Measurements from ENCODE around the gene CNPY1. TPM values are rescaled to one million over a fixed set of nuclear protein-coding genes. Genes with fewer than 3 reads are reported as not detected.

CNPY1 gene
- total RNA-seq, 4 donors from 2014 or later = not detected

- DNase-seq = no peak
- Histone ChIP-seq H3K27ac (no peak overlapping the region), H3K27me3 (peaks cover 100% of the 10 kb centered on the region), H3K4me3 (no peak overlapping the region), H3K36me3 (no peaks in the 10 kb centered on the region), H3K9me3 (no peaks in the 10 kb centered on the region), H3K4me1 (peaks cover 0 to 10% (median 4%) of the 10 kb centered on the region in 4 donors)
- in situ Hi-C loops (cut with MboI; ENCODE audit: low pct_ligation_motif_present in 1 of 4, low pct_unique_long_range_greater_than_20kb in 1 of 4, low sequenced_read_pairs in 3 of 4) (no loop called here), intact Hi-C loops (cut with DNase I; ENCODE audit: low total_unique reads) (no loop called here)
- TF ChIP-seq POLR2AphosphoS5 (IDR thresholded peaks at IDR 0.05) = no peak
- no peak for TF ChIP-seq EP300 (IDR thresholded peaks at IDR 0.05; ENCODE audit: low read depth)
- WGBS, 2 donors (ENCODE audit: low coverage in 1 of 2) = 16 to 22% methylated on average over 3 to 14 of the region's 14 CpGs
Observed at GRCh38 chr7:155506854-155507337, 39.5 kb downstream of the CNPY1 start.

GRCh38 chr7:155505422-155505793 is 41.0 kb downstream of the CNPY1 start:
- Histone ChIP-seq H3K4me3 (no peak overlapping the region), H3K36me3 (no peaks in the 10 kb centered on the region), H3K27ac (no peak overlapping the region), H3K27me3 (peaks cover 100% of the 10 kb centered on the region), H3K4me1 (peaks cover 0 to 10% (median 4%) of the 10 kb centered on the region in 4 donors), H3K9me3 (no peaks in the 10 kb centered on the region)
- in situ Hi-C loops (cut with MboI; ENCODE audit: low pct_ligation_motif_present in 1 of 4, low pct_unique_long_range_greater_than_20kb in 1 of 4, low sequenced_read_pairs in 3 of 4) = no loop called here
- intact Hi-C loops (cut with DNase I; ENCODE audit: low total_unique reads) = no loop called here
- DNase-seq = no peak
- 40 to 47% methylated on average over 3 of the region's 3 CpGs for WGBS, 2 donors (ENCODE audit: low coverage in 1 of 2)
- no peak for TF ChIP-seq POLR2A (IDR thresholded peaks at IDR 0.05)
- no peak for TF ChIP-seq CTCF (IDR thresholded peaks at IDR 0.05)
- no peak for TF ChIP-seq EP300 (IDR thresholded peaks at IDR 0.05; ENCODE audit: low read depth)
- TF ChIP-seq POLR2AphosphoS5 (IDR thresholded peaks at IDR 0.05) = no peak

- Histone ChIP-seq H3K4me3 (no peak overlapping the region), H3K27me3 (peaks cover 89% of the 10 kb centered on the region), H3K4me1 (no peaks in the 10 kb centered on the region), H3K36me3 (no peaks in the 10 kb centered on the region), H3K9me3 (no peaks in the 10 kb centered on the region), H3K27ac (no peak overlapping the region)
- no peak for DNase-seq
- in situ Hi-C loops (cut with MboI; ENCODE audit: low pct_ligation_motif_present in 1 of 4, low pct_unique_long_range_greater_than_20kb in 1 of 4, low sequenced_read_pairs in 3 of 4) = no loop called here
- TF ChIP-seq POLR2A (IDR thresholded peaks at IDR 0.05) = no peak
- TF ChIP-seq POLR2AphosphoS5 (IDR thresholded peaks at IDR 0.05) = no peak
- TF ChIP-seq CTCF (IDR thresholded peaks at IDR 0.05) = no peak
- 86% methylated on average over 22 of the region's 26 CpGs; no CpG with 5 or more reads in 1 of the 2 donors for WGBS, 2 donors (ENCODE audit: low coverage in 1 of 2)
- intact Hi-C loops (cut with DNase I; ENCODE audit: low total_unique reads) = no loop called here
Observed at GRCh38 chr7:155497149-155497901, 49.0 kb downstream of the CNPY1 start.

- H3K9me3 ChIP-seq = no peaks in the 10 kb centered on the region
- intact Hi-C loops (cut with DNase I; ENCODE audit: low total_unique reads) (no loop called here), in situ Hi-C loops (cut with MboI; ENCODE audit: low pct_ligation_motif_present in 1 of 4, low pct_unique_long_range_greater_than_20kb in 1 of 4, low sequenced_read_pairs in 3 of 4) (no loop called here)
- peaks cover 0 to under 1% (median 0%) of the 10 kb centered on the region in 4 donors for H3K4me1 ChIP-seq
- H3K36me3 ChIP-seq = no peaks in the 10 kb centered on the region
- peaks cover 89% of the 10 kb centered on the region for H3K27me3 ChIP-seq
- WGBS, 2 donors (ENCODE audit: low coverage in 1 of 2) = 84% methylated on average over 22 of the region's 23 CpGs; no CpG with 5 or more reads in 1 of the 2 donors
- no peak overlapping the region for H3K4me3 ChIP-seq
- TF ChIP-seq POLR2AphosphoS5 (IDR thresholded peaks at IDR 0.05) (no peak), POLR2A (IDR thresholded peaks at IDR 0.05) (no peak), EP300 (IDR thresholded peaks at IDR 0.05; ENCODE audit: low read depth) (no peak), CTCF (IDR thresholded peaks at IDR 0.05) (no peak)
- DNase-seq = no peak
- H3K27ac ChIP-seq = no peak overlapping the region
Observed at GRCh38 chr7:155496267-155497005, 49.9 kb downstream of the CNPY1 start.
